HFF-Myc (cell line): ENCODE measurements around the gene TMEM45A.

Experiments
- DNase-seq: peaks from one replicate; pipeline ENCODE4 v3.0.0-alpha.2; 2011; ENCODE audit warnings: low read depth; ENCODE audit errors: extremely low read depth
- H3K4me3 ChIP-seq: replicated peaks from 2 replicates; pipeline ENCODE4 v1.5.1; 2011; ENCODE audit warnings: low read depth, mild to moderate bottlenecking, control low read depth, low read length
- TF ChIP-seq, protein P1 (sequence below): IDR thresholded peaks from 2 replicates; pipeline ENCODE4 v1.5.1; 2012; ENCODE audit warnings: mild to moderate bottlenecking, low read depth, low read length, control low read depth; ENCODE audit errors: missing control alignments

Gene TMEM45A

DNA sequence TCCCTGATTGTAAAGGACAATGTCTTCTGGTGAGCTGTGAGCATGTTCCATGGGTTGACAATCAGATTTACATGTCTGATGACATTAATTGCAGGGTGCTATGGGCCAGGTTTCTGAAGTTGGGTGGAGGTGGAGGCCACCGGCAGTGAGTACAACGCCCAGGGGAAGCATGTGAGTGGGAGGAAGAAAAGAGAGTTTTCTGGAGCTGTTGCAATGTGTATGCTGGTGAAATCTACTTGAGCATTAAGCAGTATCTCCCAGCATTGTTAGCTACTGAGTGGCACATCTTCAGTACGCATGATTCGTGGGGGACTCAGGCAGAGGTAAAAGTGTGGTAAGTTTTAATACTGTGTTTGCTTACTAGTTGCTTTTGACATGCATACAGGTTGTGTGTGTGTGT lies 26.6 kb downstream of the TMEM45A start:
- no peak for DNase-seq
- H3K4me3 ChIP-seq, result no peak overlapping the region

DNA sequence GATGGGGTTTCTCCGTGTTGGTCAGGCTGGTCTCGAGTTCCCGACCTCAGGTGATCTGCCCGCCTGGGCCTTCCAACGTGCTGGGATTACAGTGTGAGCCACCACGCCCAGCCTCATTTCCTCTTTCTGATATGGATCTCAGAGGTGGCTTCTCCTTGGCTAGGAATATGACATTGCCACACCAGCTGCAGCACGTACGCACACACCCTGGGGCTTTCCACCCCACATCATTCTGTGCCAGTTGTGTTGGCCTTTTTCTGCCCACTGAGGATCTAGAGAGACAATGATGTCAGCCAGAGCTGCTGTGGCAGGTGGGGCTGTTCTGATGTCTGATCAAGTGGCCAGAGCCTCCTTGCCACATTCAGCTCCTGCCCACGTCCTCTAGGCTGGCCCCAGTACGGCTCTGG lies 29.0 kb downstream of the TMEM45A start:
- H3K4me3 ChIP-seq, result no peak overlapping the region
- no peak for DNase-seq
- TF ChIP-seq, protein P1, sequence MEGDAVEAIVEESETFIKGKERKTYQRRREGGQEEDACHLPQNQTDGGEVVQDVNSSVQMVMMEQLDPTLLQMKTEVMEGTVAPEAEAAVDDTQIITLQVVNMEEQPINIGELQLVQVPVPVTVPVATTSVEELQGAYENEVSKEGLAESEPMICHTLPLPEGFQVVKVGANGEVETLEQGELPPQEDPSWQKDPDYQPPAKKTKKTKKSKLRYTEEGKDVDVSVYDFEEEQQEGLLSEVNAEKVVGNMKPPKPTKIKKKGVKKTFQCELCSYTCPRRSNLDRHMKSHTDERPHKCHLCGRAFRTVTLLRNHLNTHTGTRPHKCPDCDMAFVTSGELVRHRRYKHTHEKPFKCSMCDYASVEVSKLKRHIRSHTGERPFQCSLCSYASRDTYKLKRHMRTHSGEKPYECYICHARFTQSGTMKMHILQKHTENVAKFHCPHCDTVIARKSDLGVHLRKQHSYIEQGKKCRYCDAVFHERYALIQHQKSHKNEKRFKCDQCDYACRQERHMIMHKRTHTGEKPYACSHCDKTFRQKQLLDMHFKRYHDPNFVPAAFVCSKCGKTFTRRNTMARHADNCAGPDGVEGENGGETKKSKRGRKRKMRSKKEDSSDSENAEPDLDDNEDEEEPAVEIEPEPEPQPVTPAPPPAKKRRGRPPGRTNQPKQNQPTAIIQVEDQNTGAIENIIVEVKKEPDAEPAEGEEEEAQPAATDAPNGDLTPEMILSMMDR, result no peak

More for the DNA sequence above, 26.6 kb downstream of the TMEM45A start:
- TF ChIP-seq, protein P1, result no peak

DNA sequence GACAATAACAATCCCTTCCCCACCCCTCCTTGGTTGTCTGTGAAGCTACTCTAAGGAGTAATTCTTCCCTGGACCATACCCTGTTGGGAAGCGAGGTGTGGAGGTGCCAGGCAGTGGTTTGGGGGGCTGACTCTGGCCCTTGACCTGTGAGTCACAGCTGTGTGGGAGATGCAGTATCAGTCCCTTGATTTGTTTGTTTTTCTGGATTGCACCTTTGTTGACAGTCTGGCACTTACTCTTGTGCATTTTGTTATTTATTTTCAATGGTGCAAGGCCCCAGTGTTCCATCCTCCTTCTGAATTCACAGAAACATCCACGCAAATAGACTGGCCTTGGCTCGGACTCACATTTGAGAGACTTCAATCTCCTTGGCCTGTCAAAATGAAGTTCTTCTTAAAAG lies 29.7 kb downstream of the TMEM45A start:
- TF ChIP-seq, protein P1, result no peak
- no peak for DNase-seq
- no peak overlapping the region for H3K4me3 ChIP-seq

GRCh38 chr3:100523050-100523760 lies 30.8 kb downstream of the TMEM45A start:
- TF ChIP-seq, protein P1, result no peak
- no peak for DNase-seq
- H3K4me3 ChIP-seq, result no peak overlapping the region

DNA sequence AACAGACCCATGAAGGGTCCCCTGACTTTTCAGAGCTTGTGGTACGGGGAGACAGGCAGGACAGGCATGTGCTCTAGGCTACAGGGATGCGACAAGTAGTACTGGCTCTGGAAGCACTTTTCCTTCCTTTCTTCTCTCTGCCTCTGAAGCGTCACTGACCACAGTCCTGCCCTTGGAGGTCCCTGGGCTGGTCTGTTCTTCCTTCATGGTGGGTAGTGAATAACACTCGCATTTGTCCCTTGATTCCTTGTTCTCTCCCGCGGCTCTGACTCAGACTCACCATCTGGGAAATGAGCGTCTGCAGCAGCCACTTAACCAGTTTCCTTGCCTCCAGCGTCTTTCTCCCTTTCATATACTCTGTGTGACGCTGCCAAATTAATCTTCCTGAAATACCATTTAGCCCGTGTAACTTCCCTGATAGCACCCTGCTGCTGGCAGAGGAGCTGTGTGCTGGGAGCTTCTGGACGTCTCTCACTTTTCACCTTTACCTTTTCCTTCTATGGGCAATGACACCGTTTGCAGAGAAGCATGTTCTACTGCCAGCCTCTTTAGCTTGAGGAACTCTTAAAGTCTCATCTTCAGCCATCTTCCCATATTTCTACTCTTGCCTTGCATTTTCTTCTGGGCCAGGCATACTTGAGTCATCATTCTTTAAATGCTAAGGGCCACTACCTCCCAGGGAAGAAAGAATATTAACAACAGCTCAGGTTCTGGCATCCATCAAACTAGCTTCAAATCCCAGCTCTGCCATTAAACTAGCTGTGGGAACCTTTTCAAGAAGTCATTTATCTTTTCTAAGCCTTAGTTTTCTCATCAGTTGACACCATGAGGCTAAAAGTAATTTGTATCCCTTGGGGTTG lies 33.6 kb downstream of the TMEM45A start:
- peak; percentile 84 for DNase-seq
- TF ChIP-seq, protein P1, result no peak
- peak overlapping the region; percentile 21 for H3K4me3 ChIP-seq

DNA sequence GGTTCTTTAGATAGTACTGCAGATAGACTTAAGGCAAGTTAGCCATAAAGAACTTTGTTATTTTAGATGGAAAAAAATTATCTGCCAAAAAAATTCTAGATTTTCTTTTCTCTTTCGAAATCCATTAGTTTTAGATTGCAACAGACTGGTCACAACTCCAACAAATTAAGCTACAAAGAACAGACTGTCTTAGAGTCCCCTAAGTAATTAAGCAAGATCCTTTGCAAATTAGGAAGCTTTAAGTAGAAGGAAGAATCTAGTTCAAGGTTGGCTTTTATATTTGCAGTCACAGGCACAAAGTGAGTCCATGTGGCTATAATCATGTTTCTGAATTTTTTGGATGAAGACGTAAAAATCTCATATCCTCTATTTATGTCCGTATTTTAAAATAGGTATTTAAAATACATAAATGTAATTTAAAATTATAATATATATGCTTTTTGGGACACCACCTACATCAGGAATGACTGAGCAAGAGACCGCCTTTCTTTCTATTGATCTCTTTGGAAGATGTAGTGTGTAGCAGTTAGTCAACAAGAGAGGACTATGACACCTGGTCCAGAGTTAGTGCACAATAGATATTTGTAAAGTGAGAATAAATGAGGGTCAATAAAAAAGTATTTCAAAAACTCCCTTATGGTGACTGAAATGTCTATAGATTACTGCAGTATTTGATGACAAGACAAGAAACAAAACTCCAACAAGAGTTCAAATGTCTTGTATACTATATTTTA lies 34.4 kb downstream of the TMEM45A start:
- no peak for DNase-seq
- no peak overlapping the region for H3K4me3 ChIP-seq
- TF ChIP-seq, protein P1, result no peak
